Hepatocyte (in vitro differentiated cells): ENCODE data around the gene FADS3. TPM values are rescaled to one million over a fixed set of nuclear protein-coding genes. Genes with fewer than 3 reads are reported as not detected.

Experiments
- DNase-seq: peaks from one replicate; pipeline ENCODE4 v3.0.0-alpha.2; 2016; ENCODE audit warnings: low spot score
- H2AFZ ChIP-seq: fragments of 200-600 bp; sonication (generic); 2 replicates; pipeline ENCODE4 v1.6.0; 2016; ENCODE audit warnings: antibody characterized with exemption, mild to moderate bottlenecking
- H3K27ac ChIP-seq: fragments of 200-600 bp; sonication (generic); 2 replicates; pipeline ENCODE4 v1.5.1; 2016; ENCODE audit warnings: mild to moderate bottlenecking
- H3K27me3 ChIP-seq: fragments of 200-600 bp; sonication (generic); 2 replicates; pipeline ENCODE4 v1.6.1; 2016
- H3K36me3 ChIP-seq: fragments of 200-600 bp; sonication (generic); replicated peaks from 2 replicates; pipeline ENCODE4 v1.5.1; 2016; ENCODE audit warnings: low read depth; ENCODE audit not compliant: insufficient read depth
- H3K4me1 ChIP-seq: fragments of 200-600 bp; sonication (generic); 2 replicates; pipeline ENCODE4 v1.5.1; 2016; ENCODE audit warnings: mild to moderate bottlenecking, moderate library complexity; ENCODE audit not compliant: insufficient read depth
- H3K4me2 ChIP-seq: fragments of 200-600 bp; sonication (generic); 2 replicates; pipeline ENCODE4 v1.6.0; 2016
- H3K4me3 ChIP-seq: fragments of 200-600 bp; sonication (generic); 2 replicates; pipeline ENCODE4 v1.5.1; 2016; ENCODE audit warnings: mild to moderate bottlenecking
- H3K79me2 ChIP-seq: fragments of 200-600 bp; sonication (generic); 2 replicates; pipeline ENCODE4 v1.6.0; 2017; ENCODE audit warnings: mild to moderate bottlenecking
- H3K9me2 ChIP-seq: fragments of 200-600 bp; sonication (generic); replicated peaks from 2 replicates; pipeline ENCODE4 v1.6.0; 2017; ENCODE audit warnings: mild to moderate bottlenecking; ENCODE audit not compliant: insufficient read depth
- H3K9me3 ChIP-seq: fragments of 200-600 bp; sonication (generic); 2 replicates; pipeline ENCODE4 v1.5.1; 2016; ENCODE audit warnings: low read depth, mild to moderate bottlenecking
- H4K20me1 ChIP-seq: fragments of 200-600 bp; sonication (generic); 2 replicates; pipeline ENCODE4 v1.6.0; 2016; ENCODE audit warnings: mild to moderate bottlenecking; ENCODE audit not compliant: insufficient read depth, poor library complexity, severe bottlenecking
- EZH2 ChIP-seq: fragments of 200-600 bp; sonication (generic); IDR thresholded peaks from 2 replicates; pipeline ENCODE4 v1.6.1; 2016; ENCODE audit warnings: antibody characterized with exemption, mild to moderate bottlenecking, borderline replicate concordance
- EZH2phosphoT487 ChIP-seq: fragments of 200-600 bp; sonication (generic); IDR thresholded peaks from one replicate; pipeline ENCODE4 v1.6.1; 2018; ENCODE audit warnings: antibody characterized with exemption, mild to moderate bottlenecking, low read depth, moderate library complexity; ENCODE audit not compliant: unreplicated experiment, severe bottlenecking
- WGBS: methylation state at CpG from one replicate; pipeline ENCODE4 v1.1.6; 2016; ENCODE audit warnings: low lambda C conversion rate; ENCODE audit errors: missing lambda C conversion rate; 5-methylcytosine and 5-hydroxymethylcytosine counted together
- polyA plus RNA-seq: library from polyadenylated mRNA; unstranded; fragments of >200 nt; fragmentation: Nextera tagmentation; extraction: Ambion mirVana; gene quantifications from 2 replicates; pipeline ENCODE4 v1.2.1, GENCODE V29; 2016
- total RNA-seq: library from RNA; depleted of rRNA; stranded (reverse); fragments of >200 nt; gene quantifications from 2 replicates; pipeline ENCODE4 v1.2.3, GENCODE V29; 2014
- TF ChIP-seq, protein P1 (sequence below): fragments of 200-600 bp; sonication (generic); IDR thresholded peaks from 2 replicates; pipeline ENCODE4 v1.5.1; 2016; ENCODE audit warnings: antibody characterized with exemption, mild to moderate bottlenecking; ENCODE audit not compliant: poor library complexity

The FADS3 gene
- total and polyA plus RNA-seq, 2 experiments from 2014 or later: 19.4 to 37.0 TPM

DNA sequence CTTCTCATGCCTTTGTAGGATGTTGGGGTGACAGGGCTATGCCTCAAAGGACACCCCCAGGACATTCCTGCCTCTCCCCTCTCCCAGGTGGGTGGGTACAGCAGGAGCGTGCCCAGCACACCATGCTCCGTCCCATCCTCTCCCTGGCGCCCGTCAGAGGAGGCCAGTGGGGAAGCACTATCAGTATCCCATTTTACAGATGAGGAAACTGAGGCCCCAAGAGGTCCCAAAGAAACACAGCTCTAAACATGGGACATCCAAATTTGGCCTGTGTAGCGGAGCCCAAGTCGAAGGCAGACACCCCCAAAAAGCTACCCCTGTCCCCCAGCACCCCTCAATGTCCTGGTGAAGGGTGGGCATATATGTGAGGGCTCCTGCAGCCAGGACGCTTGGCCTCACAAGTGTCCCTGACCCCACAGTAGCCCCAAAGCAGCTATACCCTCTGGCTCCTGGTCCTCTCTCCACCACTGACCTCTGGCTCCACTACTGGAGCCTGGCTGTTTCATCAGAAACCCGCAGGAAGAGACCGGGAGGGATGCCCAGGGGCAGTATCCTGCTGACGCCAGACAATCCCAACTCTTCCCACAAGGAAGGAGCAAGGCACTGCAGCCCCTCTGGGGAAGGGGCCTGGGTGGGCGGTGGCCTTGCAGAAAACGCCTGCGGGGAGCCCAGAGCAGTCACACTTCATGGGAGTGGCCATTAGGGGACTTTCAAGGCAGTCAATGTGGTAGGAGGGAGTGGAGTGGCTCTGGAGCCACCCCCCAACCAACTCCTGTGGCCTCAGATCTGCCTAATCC lies 5.4 kb downstream of the FADS3 start:
- Histone ChIP-seq H3K79me2 (no peaks in the 10 kb centered on the region), H3K9me2 (no peaks in the 10 kb centered on the region), H3K9me3 (no peaks in the 10 kb centered on the region), H3K27ac (no peak overlapping the region), H3K36me3 (no peaks in the 10 kb centered on the region), H3K4me3 (no peak overlapping the region), H3K27me3 (no peaks in the 10 kb centered on the region), H3K4me2 (no peak overlapping the region), H3K4me1 (peaks cover 9% of the 10 kb centered on the region), H2AFZ (no peak overlapping the region), H4K20me1 (no peaks in the 10 kb centered on the region)
- no peak for DNase-seq
- TF ChIP-seq, protein P1, sequence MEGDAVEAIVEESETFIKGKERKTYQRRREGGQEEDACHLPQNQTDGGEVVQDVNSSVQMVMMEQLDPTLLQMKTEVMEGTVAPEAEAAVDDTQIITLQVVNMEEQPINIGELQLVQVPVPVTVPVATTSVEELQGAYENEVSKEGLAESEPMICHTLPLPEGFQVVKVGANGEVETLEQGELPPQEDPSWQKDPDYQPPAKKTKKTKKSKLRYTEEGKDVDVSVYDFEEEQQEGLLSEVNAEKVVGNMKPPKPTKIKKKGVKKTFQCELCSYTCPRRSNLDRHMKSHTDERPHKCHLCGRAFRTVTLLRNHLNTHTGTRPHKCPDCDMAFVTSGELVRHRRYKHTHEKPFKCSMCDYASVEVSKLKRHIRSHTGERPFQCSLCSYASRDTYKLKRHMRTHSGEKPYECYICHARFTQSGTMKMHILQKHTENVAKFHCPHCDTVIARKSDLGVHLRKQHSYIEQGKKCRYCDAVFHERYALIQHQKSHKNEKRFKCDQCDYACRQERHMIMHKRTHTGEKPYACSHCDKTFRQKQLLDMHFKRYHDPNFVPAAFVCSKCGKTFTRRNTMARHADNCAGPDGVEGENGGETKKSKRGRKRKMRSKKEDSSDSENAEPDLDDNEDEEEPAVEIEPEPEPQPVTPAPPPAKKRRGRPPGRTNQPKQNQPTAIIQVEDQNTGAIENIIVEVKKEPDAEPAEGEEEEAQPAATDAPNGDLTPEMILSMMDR: no peak
- no peak for TF ChIP-seq EZH2phosphoT487
- no peak for TF ChIP-seq EZH2
- 94% methylated on average over 13 of the region's 13 CpGs for WGBS

DNA sequence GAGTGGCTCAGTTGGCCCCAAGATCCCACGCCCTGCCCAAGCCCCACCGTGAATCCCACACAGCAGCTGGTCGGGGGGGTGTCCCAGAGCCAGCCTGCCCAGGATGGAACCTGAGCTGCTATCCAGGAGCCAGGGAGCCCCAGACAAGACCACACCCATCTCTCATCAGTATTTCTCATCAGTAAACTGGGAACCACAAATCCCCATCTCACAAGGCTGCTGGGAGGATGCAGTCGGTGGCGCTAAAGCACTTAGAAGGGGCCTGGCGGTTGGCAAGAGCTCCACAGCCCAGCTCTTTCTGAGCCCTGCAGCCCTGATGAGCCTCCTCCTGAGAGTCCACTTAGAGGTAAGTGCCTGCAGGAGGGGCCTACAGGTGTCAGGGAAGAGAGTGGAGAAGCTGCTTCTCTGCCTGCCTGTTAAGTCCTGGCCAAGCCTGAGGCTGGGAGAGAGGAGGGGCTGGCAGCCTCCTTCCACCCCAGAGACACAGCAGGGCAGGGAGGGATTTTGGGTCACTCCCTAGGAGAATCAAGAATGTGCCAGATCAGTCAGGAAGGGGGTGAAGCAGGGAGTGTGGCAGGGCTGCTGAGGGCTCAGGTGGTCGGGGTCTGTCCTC lies 6.1 kb downstream of the FADS3 start:
- no peaks in the 10 kb centered on the region for H3K9me2 ChIP-seq
- 84% methylated on average over 7 of the region's 7 CpGs for WGBS
- H3K9me3 ChIP-seq: no peaks in the 10 kb centered on the region
- H3K27ac ChIP-seq: no peak overlapping the region
- no peaks in the 10 kb centered on the region for H3K79me2 ChIP-seq
- H4K20me1 ChIP-seq: no peaks in the 10 kb centered on the region
- no peak for DNase-seq
- no peaks in the 10 kb centered on the region for H3K27me3 ChIP-seq
- H3K4me1 ChIP-seq: peaks cover 2% of the 10 kb centered on the region
- H3K36me3 ChIP-seq: no peaks in the 10 kb centered on the region
- no peak overlapping the region for H3K4me2 ChIP-seq
- H2AFZ ChIP-seq: no peak overlapping the region
- H3K4me3 ChIP-seq: no peak overlapping the region
- TF ChIP-seq, protein P1: no peak
- TF ChIP-seq EZH2phosphoT487 (no peak), EZH2 (no peak)

DNA sequence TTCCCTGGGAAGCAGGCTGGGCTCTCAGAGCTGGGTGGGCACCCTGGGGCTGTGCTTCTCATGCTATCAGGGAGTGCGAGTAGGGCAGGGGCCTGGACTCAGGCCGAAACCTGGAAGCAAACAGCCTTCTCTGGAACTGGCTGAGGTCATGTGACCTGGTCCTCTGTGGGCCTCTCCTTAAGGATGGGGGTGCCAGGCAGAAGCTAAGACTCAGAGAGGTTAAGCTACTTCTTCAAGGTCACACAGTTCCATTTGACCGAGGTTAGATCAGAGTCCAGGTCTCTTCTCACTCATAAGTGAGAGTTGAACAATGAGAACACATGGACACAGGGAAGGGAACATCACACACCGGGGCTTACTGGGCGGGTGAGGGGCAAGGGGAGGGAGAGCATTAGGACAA lies 7.4 kb downstream of the FADS3 start:
- H3K9me2 ChIP-seq: no peaks in the 10 kb centered on the region
- H4K20me1 ChIP-seq: no peaks in the 10 kb centered on the region
- H3K4me1 ChIP-seq: no peaks in the 10 kb centered on the region
- H2AFZ ChIP-seq: no peak overlapping the region
- H3K4me2 ChIP-seq: no peak overlapping the region
- DNase-seq: no peak
- TF ChIP-seq EZH2phosphoT487 (no peak), EZH2 (no peak)
- TF ChIP-seq, protein P1: no peak
- no peaks in the 10 kb centered on the region for H3K27me3 ChIP-seq
- no peaks in the 10 kb centered on the region for H3K36me3 ChIP-seq
- H3K9me3 ChIP-seq: no peaks in the 10 kb centered on the region
- H3K4me3 ChIP-seq: no peak overlapping the region
- no peak overlapping the region for H3K27ac ChIP-seq
- H3K79me2 ChIP-seq: no peaks in the 10 kb centered on the region
- 92% methylated on average over 5 of the region's 5 CpGs for WGBS
